B cell (primary cell): ENCODE results near the gene NCCRP1. TPM values are rescaled to one million over a fixed set of nuclear protein-coding genes. Genes with fewer than 3 reads are reported as not detected.

Source experiments
- ATAC-seq: fragments of 200-7000 bp; cut with Tn5 transposase; one replicate; pipeline ENCODE4 v1.10.0; 2021; ENCODE audit warnings: low read depth, mild to moderate bottlenecking, moderate number of reproducible peaks, moderate library complexity
- CTCF ChIA-PET: fragments of 350-600 bp; sonication (Branson Sonifier 250); formaldehyde crosslinking; loops from one replicate; lab custom pipeline; 2021; ENCODE audit warnings: antibody characterized with exemption, inconsistent platforms; lab: Charles Lee
- POLR2A ChIA-PET: fragments of 350-600 bp; sonication (Branson Sonifier 250); formaldehyde crosslinking; loops from one replicate; lab custom pipeline; 2021; ENCODE audit warnings: antibody characterized with exemption; lab: Charles Lee
- DNase-seq: peaks from one replicate; pipeline ENCODE4 v3.0.0; 2013
- H2AFZ ChIP-seq: 2 replicates; pipeline ENCODE4 v1.6.1; 2012; ENCODE audit warnings: mild to moderate bottlenecking, low read depth, low read length; ENCODE audit not compliant: insufficient read depth, poor library complexity, severe bottlenecking
- H3K27ac ChIP-seq, 2 donors: 1 replicate in 1 of 2; 2 replicates in 1 of 2; pipeline ENCODE4 v1.5.1; 2012 to 2013; ENCODE audit warnings: low read length in 2 of 2, mild to moderate bottlenecking in 2 of 2, moderate library complexity in 1 of 2
- H3K27me3 ChIP-seq, 4 experiments: fragments of 200-600 bp in 1 of 4; sonication (generic) in 1 of 4; replicated peaks in 1 of 4; 1 replicate in 2 of 4; 2 replicates in 2 of 4; pipeline versions ENCODE4 v1.6.1 to v1.7.0; 2013 to 2016; ENCODE audit warnings: low read length in 3 of 4, mild to moderate bottlenecking in 2 of 4, mixed read lengths in 1 of 4, moderate library complexity in 1 of 4; ENCODE audit not compliant: insufficient read depth in 4 of 4, control insufficient read depth in 3 of 4; ENCODE audit errors: control extremely low read depth in 1 of 4
- H3K36me3 ChIP-seq, 2 experiments: replicated peaks in 1 of 2; 1 replicate in 1 of 2; 2 replicates in 1 of 2; pipeline versions ENCODE4 v1.6.1 to v1.7.1; 2013; ENCODE audit warnings: low read length in 1 of 2; ENCODE audit not compliant: insufficient read depth in 2 of 2, control insufficient read depth in 1 of 2; ENCODE audit errors: control extremely low read depth in 1 of 2, extremely low read depth in 1 of 2
- H3K4me1 ChIP-seq, 2 donors: fragments of 200-600 bp in 1 of 2; sonication (generic) in 1 of 2; 1 replicate in 1 of 2; 2 replicates in 1 of 2; pipeline versions ENCODE4 v1.5.1 to v1.6.1; 2013 to 2017; ENCODE audit warnings: low read length in 2 of 2; ENCODE audit not compliant: control insufficient read depth in 2 of 2, insufficient read depth in 2 of 2
- H3K4me2 ChIP-seq: replicated peaks from 2 replicates; pipeline ENCODE3; 2012; ENCODE audit warnings: mild to moderate bottlenecking, low read depth, low read length; ENCODE audit not compliant: poor library complexity, severe bottlenecking
- H3K4me3 ChIP-seq, 5 experiments: fragments of 200-600 bp in 1 of 5; sonication (generic) in 1 of 5; 1 replicate in 3 of 5; 2 replicates in 2 of 5; pipeline versions ENCODE4 v1.5.1 to v1.7.0; 2011 to 2016; ENCODE audit warnings: low read length in 4 of 5, mild to moderate bottlenecking in 4 of 5, low read depth in 2 of 5, control low read depth in 1 of 5, moderate library complexity in 1 of 5; ENCODE audit not compliant: insufficient read depth in 1 of 5; ENCODE audit errors: control extremely low read depth in 1 of 5, extremely low read depth in 1 of 5
- H3K79me2 ChIP-seq: fragments of 200-600 bp; sonication (generic); one replicate; pipeline ENCODE4 v1.6.0; 2016; ENCODE audit warnings: low read length; ENCODE audit not compliant: control insufficient read depth, insufficient read depth
- H3K9ac ChIP-seq: fragments of 200-600 bp; sonication (generic); 2 replicates; pipeline ENCODE4 v1.6.1; 2017; ENCODE audit warnings: mild to moderate bottlenecking, low read length, moderate library complexity
- H3K9me3 ChIP-seq, 3 donors: one replicate each; pipeline versions ENCODE4 v1.6.1 to v1.7.1; 2013; ENCODE audit warnings: low read length in 2 of 3; ENCODE audit not compliant: control insufficient read depth in 2 of 3, insufficient read depth in 1 of 3; ENCODE audit errors: control extremely low read depth in 1 of 3
- H4K20me1 ChIP-seq: 2 replicates; pipeline ENCODE4 v1.6.0; 2012; ENCODE audit warnings: mild to moderate bottlenecking, low read length; ENCODE audit not compliant: insufficient read depth, control insufficient read depth, poor library complexity, severe bottlenecking
- H3K27ac Mint-ChIP-seq: one replicate; pipeline ENCODE4 v1.8.0; 2021; ENCODE audit warnings: mixed read lengths
- H3K27me3 Mint-ChIP-seq: one replicate; pipeline ENCODE4 v1.8.0; 2021; ENCODE audit warnings: mixed read lengths
- H3K4me1 Mint-ChIP-seq: one replicate; pipeline ENCODE4 v1.8.0; 2021; ENCODE audit warnings: mixed read lengths
- H3K4me3 Mint-ChIP-seq: one replicate; pipeline ENCODE4 v1.8.0; 2021; ENCODE audit warnings: mixed read lengths
- H3K9me3 Mint-ChIP-seq: one replicate; pipeline ENCODE4 v1.8.0; 2022; ENCODE audit warnings: mixed read lengths; ENCODE audit not compliant: insufficient read depth
- CTCF ChIP-seq: fragments of 200-600 bp; IDR thresholded peaks from one replicate; pipeline ENCODE4 v1.8.0; 2022; ENCODE audit warnings: antibody characterized with exemption, mild to moderate bottlenecking
- EZH2 ChIP-seq: IDR thresholded peaks from 2 replicates; pipeline ENCODE4 v1.6.1; 2012; ENCODE audit warnings: borderline replicate concordance, low read depth, mild to moderate bottlenecking, moderate library complexity, low read length; ENCODE audit not compliant: insufficient read depth, poor library complexity, severe bottlenecking
- WGBS: methylation state at CpG from one replicate; pipeline ENCODE4 v1.1.5; 2013; ENCODE audit warnings: missing lambda C conversion rate; ENCODE audit not compliant: insufficient coverage; 5-methylcytosine and 5-hydroxymethylcytosine counted together
- intact Hi-C: fragments of 100-400 bp; cut with micrococcal nuclease; formaldehyde crosslinking; loops from one replicate; pipeline ENCODE4 v1.10.0; 2022
- polyA plus RNA-seq: library from polyadenylated mRNA; depleted of rRNA; stranded (reverse); fragments of >200 nt; gene quantifications from 2 replicates; pipeline ENCODE4 v1.2.3, GENCODE V29; 2012
- total RNA-seq, 2 donors: library from RNA; stranded (reverse); fragments of 120-200 nt in 1 of 2; gene quantifications; 1 replicate in 1 of 2; 2 replicates in 1 of 2; pipeline versions ENCODE4 v1.2.3 to v1.2.4, GENCODE V29; 2013 to 2022

The NCCRP1 gene
- total and polyA plus RNA-seq, 2 donors (not counting 1 experiment from before 2014, with no cell fraction given), result 0.04 TPM; not detected in 1

GRCh38 chr19:39156326-39157230 is 40.2 kb upstream of the NCCRP1 start:
- Mint-ChIP-seq H3K4me1 (peaks cover 8% of the 10 kb centered on the region), H3K9me3 (no peaks in the 10 kb centered on the region), H3K27ac (no peak overlapping the region), H3K4me3 (no peak overlapping the region), H3K27me3 (no peaks in the 10 kb centered on the region)
- Histone ChIP-seq H3K4me2 (no peak overlapping the region), H4K20me1 (peaks cover 50% of the 10 kb centered on the region), H3K9ac (no peak overlapping the region), H3K36me3 (no peaks in the 10 kb centered on the region), H3K79me2 (peaks cover 61% of the 10 kb centered on the region), H3K4me1 (no peaks in the 10 kb centered on the region), H2AFZ (no peak overlapping the region), H3K27me3 (no peaks in the 10 kb centered on the region), H3K4me3 (no peak overlapping the region), H3K9me3 (no peaks in the 10 kb centered on the region), H3K27ac (no peak overlapping the region)
- ATAC-seq (no peak), DNase-seq (no peak)
- intact Hi-C loops, result no loop called here
- POLR2A ChIA-PET, result no interaction called here
- WGBS, result 85% methylated on average over 21 of the region's 24 CpGs
- CTCF ChIA-PET, result no interaction called here
- TF ChIP-seq EZH2 (no peak), CTCF (no peak)

DNA sequence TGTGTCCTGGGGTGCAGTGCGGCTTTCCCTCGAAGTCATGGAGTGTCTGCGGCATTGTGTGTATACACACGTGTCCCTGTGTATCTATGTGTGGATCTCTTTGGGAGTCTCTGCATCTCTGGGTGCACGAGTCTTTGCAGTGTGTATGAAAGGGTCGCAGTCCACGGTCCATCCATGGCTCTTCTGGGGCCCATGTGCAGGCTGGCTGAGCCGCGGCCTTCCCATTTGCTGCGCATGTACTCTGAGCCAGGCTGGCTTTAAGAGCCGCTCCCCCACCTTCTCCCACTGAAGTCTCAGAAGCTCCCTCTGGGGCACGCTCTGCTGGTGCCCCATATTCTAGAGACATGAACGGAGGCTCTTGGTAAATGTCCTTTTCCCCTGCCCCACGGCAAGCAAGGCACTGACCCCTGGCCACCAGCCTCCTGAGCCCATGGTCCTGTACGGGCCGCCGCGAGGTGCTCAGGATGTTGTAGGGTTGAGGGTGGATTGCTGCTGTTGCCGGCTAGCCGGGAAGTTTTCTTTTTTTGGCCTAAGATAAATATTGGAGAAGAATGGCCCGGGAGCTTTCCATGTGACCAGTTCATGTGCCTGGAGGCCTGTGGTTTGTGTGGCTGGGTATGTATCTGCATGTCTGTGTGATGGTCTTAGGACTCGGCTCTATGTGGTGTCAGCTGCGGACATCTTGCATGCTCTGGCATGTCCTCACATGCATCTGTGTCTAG is 39.3 kb upstream of the NCCRP1 start:
- Mint-ChIP-seq H3K27ac (no peak overlapping the region), H3K27me3 (no peaks in the 10 kb centered on the region), H3K4me1 (peaks cover 8% of the 10 kb centered on the region), H3K4me3 (no peak overlapping the region), H3K9me3 (no peaks in the 10 kb centered on the region)
- intact Hi-C loops, result no loop called here
- Histone ChIP-seq H3K4me2 (no peak overlapping the region), H2AFZ (no peak overlapping the region), H3K27me3 (no peaks in the 10 kb centered on the region), H4K20me1 (peaks cover 50% of the 10 kb centered on the region), H3K9ac (no peak overlapping the region), H3K27ac (no peak overlapping the region), H3K9me3 (no peaks in the 10 kb centered on the region), H3K4me3 (no peak overlapping the region), H3K4me1 (no peaks in the 10 kb centered on the region), H3K79me2 (peaks cover 61% of the 10 kb centered on the region), H3K36me3 (no peaks in the 10 kb centered on the region)
- ATAC-seq (no peak), DNase-seq (no peak)
- ChIA-PET CTCF (no interaction called here), POLR2A (no interaction called here)
- 93% methylated on average over 22 of the region's 23 CpGs for WGBS
- no peak for TF ChIP-seq EZH2
- TF ChIP-seq CTCF, result no peak
